ENCODE data around the gene FREM1. TPM values are rescaled to one million over a fixed set of nuclear protein-coding genes. Genes with fewer than 3 reads are reported as not detected.

FREM1 gene
- total and polyA plus RNA-seq, 2 experiments from 2014 or later = 0.78 to 3.1 TPM

DNA sequence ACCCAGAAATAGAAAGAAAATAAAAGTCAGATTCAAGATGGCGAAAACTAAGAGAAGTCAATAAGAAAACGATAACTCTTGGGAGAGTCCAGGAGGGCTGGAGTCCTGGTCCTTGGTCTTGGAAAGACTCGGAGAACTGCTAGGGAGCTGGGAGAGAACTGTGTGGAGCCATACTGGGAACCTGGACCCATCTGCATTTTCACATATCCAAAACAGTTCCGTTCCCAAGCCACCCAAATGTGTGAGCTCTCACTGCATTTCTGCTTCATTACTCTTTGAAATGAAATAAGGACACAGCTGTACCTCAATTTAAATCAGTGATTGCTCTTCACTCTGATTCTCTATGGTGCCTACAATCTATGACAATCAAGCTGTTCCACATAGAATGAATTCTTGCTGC, 119.6 kb downstream of the FREM1 start:
- H3K9me2 ChIP-seq (ENCODE audit: insufficient read depth) = no peaks in the 10 kb centered on the region

More for the DNA sequence above, 119.6 kb downstream of the FREM1 start:
- Histone ChIP-seq H3K4me3 (no peak overlapping the region), H3K4me2 (no peak overlapping the region), H3K27me3 (ENCODE audit: insufficient read depth) (no peaks in the 10 kb centered on the region), H3K27ac (ENCODE audit: low read depth) (no peak overlapping the region), H4K20me1 (replicated peaks; ENCODE audit: insufficient read depth) (no peaks in the 10 kb centered on the region), H2AFZ (no peak overlapping the region), H3K79me2 (replicated peaks; ENCODE audit: insufficient read depth) (no peaks in the 10 kb centered on the region), H3K4me1 (ENCODE audit: insufficient read depth) (no peaks in the 10 kb centered on the region), H3F3A (replicated peaks; ENCODE audit: low read depth) (no peaks in the 10 kb centered on the region), H3K36me3 (ENCODE audit: insufficient read depth) (no peaks in the 10 kb centered on the region)
- H3K4me1 Mint-ChIP-seq = peaks cover 3% of the 10 kb centered on the region; the same call in 2 of the 3 replicates
- ATAC-seq (no peak), DNase-seq (ENCODE audit: low spot score) (no peak)
- H3K27ac Mint-ChIP-seq = no peak overlapping the region
- H3K27me3 Mint-ChIP-seq (ENCODE audit: insufficient read depth, low read depth, poor library complexity) = peaks cover 2% of the 10 kb centered on the region
- H3K9me3 Mint-ChIP-seq = no peaks in the 10 kb centered on the region
- H3K4me3 Mint-ChIP-seq = no peak overlapping the region
- TF ChIP-seq JUNB (IDR thresholded peaks at IDR 0.05; ENCODE audit: unreplicated experiment) (no peak), EZH2phosphoT487 (IDR thresholded peaks at IDR 0.05; ENCODE audit: unreplicated experiment) (no peak), STAT1 (IDR thresholded peaks at IDR 0.05; ENCODE audit: unreplicated experiment) (no peak), ZNF114 (CRISPR knock-in tag; IDR thresholded peaks at IDR 0.05) (no peak)
- TF ChIP-seq, protein P1, sequence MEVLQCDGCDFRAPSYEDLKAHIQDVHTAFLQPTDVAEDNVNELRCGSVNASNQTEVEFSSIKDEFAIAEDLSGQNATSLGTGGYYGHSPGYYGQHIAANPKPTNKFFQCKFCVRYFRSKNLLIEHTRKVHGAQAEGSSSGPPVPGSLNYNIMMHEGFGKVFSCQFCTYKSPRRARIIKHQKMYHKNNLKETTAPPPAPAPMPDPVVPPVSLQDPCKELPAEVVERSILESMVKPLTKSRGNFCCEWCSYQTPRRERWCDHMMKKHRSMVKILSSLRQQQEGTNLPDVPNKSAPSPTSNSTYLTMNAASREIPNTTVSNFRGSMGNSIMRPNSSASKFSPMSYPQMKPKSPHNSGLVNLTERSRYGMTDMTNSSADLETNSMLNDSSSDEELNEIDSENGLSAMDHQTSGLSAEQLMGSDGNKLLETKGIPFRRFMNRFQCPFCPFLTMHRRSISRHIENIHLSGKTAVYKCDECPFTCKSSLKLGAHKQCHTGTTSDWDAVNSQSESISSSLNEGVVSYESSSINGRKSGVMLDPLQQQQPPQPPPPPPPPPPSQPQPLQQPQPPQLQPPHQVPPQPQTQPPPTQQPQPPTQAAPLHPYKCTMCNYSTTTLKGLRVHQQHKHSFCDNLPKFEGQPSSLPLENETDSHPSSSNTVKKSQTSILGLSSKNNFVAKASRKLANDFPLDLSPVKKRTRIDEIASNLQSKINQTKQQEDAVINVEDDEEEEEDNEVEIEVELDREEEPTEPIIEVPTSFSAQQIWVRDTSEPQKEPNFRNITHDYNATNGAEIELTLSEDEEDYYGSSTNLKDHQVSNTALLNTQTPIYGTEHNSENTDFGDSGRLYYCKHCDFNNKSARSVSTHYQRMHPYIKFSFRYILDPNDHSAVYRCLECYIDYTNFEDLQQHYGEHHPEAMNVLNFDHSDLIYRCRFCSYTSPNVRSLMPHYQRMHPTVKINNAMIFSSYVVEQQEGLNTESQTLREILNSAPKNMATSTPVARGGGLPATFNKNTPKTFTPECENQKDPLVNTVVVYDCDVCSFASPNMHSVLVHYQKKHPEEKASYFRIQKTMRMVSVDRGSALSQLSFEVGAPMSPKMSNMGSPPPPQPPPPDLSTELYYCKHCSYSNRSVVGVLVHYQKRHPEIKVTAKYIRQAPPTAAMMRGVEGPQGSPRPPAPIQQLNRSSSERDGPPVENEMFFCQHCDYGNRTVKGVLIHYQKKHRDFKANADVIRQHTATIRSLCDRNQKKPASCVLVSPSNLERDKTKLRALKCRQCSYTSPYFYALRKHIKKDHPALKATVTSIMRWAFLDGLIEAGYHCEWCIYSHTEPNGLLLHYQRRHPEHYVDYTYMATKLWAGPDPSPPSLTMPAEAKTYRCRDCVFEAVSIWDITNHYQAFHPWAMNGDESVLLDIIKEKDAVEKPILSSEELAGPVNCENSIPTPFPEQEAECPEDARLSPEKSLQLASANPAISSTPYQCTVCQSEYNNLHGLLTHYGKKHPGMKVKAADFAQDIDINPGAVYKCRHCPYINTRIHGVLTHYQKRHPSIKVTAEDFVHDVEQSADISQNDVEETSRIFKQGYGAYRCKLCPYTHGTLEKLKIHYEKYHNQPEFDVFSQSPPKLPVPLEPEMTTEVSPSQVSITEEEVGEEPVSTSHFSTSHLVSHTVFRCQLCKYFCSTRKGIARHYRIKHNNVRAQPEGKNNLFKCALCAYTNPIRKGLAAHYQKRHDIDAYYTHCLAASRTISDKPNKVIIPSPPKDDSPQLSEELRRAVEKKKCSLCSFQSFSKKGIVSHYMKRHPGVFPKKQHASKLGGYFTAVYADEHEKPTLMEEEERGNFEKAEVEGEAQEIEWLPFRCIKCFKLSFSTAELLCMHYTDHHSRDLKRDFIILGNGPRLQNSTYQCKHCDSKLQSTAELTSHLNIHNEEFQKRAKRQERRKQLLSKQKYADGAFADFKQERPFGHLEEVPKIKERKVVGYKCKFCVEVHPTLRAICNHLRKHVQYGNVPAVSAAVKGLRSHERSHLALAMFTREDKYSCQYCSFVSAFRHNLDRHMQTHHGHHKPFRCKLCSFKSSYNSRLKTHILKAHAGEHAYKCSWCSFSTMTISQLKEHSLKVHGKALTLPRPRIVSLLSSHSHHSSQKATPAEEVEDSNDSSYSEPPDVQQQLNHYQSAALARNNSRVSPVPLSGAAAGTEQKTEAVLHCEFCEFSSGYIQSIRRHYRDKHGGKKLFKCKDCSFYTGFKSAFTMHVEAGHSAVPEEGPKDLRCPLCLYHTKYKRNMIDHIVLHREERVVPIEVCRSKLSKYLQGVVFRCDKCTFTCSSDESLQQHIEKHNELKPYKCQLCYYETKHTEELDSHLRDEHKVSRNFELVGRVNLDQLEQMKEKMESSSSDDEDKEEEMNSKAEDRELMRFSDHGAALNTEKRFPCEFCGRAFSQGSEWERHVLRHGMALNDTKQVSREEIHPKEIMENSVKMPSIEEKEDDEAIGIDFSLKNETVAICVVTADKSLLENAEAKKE (CRISPR knock-in tag; IDR thresholded peaks at IDR 0.05) = no peak
- TF ChIP-seq, protein P2, sequence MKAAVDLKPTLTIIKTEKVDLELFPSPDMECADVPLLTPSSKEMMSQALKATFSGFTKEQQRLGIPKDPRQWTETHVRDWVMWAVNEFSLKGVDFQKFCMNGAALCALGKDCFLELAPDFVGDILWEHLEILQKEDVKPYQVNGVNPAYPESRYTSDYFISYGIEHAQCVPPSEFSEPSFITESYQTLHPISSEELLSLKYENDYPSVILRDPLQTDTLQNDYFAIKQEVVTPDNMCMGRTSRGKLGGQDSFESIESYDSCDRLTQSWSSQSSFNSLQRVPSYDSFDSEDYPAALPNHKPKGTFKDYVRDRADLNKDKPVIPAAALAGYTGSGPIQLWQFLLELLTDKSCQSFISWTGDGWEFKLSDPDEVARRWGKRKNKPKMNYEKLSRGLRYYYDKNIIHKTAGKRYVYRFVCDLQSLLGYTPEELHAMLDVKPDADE (IDR thresholded peaks at IDR 0.05) = no peak
- H3K36me3 Mint-ChIP-seq (ENCODE audit: low read depth) = no peaks in the 10 kb centered on the region
